SK-N-MC (cell line): ENCODE measurements around the gene ULK4.

ENCODE experiments used
- EZH2 ChIP-seq: fragments of 200-600 bp; sonication (generic); IDR thresholded peaks from one replicate; pipeline ENCODE4 v1.6.1; 2017; ENCODE audit warnings: antibody characterized with exemption
- FOXP2 ChIP-seq: optimal IDR thresholded peaks from 2 replicates; pipeline ENCODE3; 2011; ENCODE audit warnings: mild to moderate bottlenecking, moderate library complexity; ENCODE audit not compliant: insufficient read depth; ENCODE audit errors: extremely low read length, control extremely low read depth
- POLR2AphosphoS5 ChIP-seq: IDR thresholded peaks from 2 replicates; pipeline ENCODE4 v1.6.1; 2012; ENCODE audit warnings: mild to moderate bottlenecking, low read depth, low read length, borderline replicate concordance

DNA sequence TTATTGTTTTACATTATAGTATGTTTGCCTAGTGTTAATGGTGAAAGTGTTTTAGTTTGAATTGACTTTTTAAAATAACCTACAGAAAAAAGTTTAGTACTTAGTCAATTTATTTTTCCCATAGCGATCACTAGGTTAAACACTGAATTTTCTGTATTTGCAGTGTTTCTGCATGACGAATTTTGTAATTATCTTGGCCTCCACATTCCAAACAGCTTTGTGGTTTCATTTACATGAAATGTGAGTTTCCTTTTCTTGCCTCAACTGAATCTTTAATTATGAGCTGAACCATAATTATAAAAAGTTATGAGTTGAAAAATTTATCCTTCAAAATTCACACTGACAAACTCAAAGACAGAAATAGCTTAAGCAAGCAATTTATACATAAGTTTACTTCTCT is 527.1 kb downstream of the ULK4 start:
- TF ChIP-seq EZH2 (no peak), FOXP2 (no peak), POLR2AphosphoS5 (no peak)
